Stomach (tissue), 9 donors: ENCODE measurements around the gene ARL10. TPM values are rescaled to one million over a fixed set of nuclear protein-coding genes. Genes with fewer than 3 reads are reported as not detected.

Experiments used
- DNase-seq, 2 donors: peaks; one replicate each; pipeline versions ENCODE4 v3.0.0 to v3.0.0-alpha.2; 2013 to 2019
- H3K27ac ChIP-seq, 5 donors: fragments of 200-600 bp in 4 of 5; sonication (generic) in 4 of 5; one replicate each; pipeline ENCODE4 v1.5.1; 2013 to 2019; ENCODE audit warnings: mild to moderate bottlenecking in 1 of 5, moderate library complexity in 1 of 5
- H3K27me3 ChIP-seq, 3 donors: fragments of 200-600 bp; sonication (generic); one replicate each; pipeline ENCODE4 v1.5.1; 2017 to 2019; ENCODE audit warnings: mixed run types in 1 of 3
- H3K36me3 ChIP-seq, 4 donors: fragments of 200-600 bp; sonication (generic); 1 replicate in 3 of 4; 2 replicates in 1 of 4; pipeline ENCODE4 v1.5.1; 2016 to 2019
- H3K4me1 ChIP-seq, 4 donors: fragments of 200-600 bp; sonication (generic); one replicate each; pipeline ENCODE4 v1.5.1; 2016 to 2019
- H3K4me3 ChIP-seq, 4 donors: fragments of 200-600 bp; sonication (generic) in 3 of 4; one replicate each; pipeline ENCODE4 v1.5.1; 2016 to 2019; ENCODE audit warnings: mild to moderate bottlenecking in 1 of 4
- H3K9me3 ChIP-seq, 4 donors: fragments of 200-600 bp; sonication (generic); one replicate each; pipeline ENCODE4 v1.5.1; 2016 to 2019
- EP300 ChIP-seq: sonication (generic); formaldehyde crosslinking; IDR thresholded peaks from one replicate; pipeline ENCODE4 v1.6.1; 2017; ENCODE audit warnings: antibody characterized with exemption
- POLR2A ChIP-seq, 4 donors: fragments of 450-650 bp; IDR thresholded peaks; one replicate each; pipeline ENCODE4 v1.6.1; 2016; ENCODE audit warnings: antibody characterized with exemption in 4 of 4, control low read depth in 2 of 4, mild to moderate bottlenecking in 1 of 4, moderate library complexity in 1 of 4
- POLR2AphosphoS5 ChIP-seq, 3 donors: sonication (generic); formaldehyde crosslinking; IDR thresholded peaks; one replicate each; pipeline ENCODE4 v1.6.1; 2016; ENCODE audit warnings: antibody characterized with exemption in 3 of 3
- WGBS, 5 donors: extraction: QIAGEN DNeasy Blood & Tissue Kit in 3 of 5; methylation state at CpG; one replicate each; pipeline versions ENCODE4 v1.1.5 to v1.1.7; 2013 to 2018; 5-methylcytosine and 5-hydroxymethylcytosine counted together
- intact Hi-C: fragments of 100-400 bp; cut with DNase I; formaldehyde crosslinking; loops from one replicate; pipeline ENCODE4 v1.15.1; 2023; ENCODE audit warnings: low total_unique reads
- polyA plus RNA-seq, 3 donors: library from polyadenylated mRNA; stranded (reverse); fragments of 200-250 nt; gene quantifications; one replicate each; pipeline ENCODE4 v1.2.3, GENCODE V29; 2013
- total RNA-seq, 5 donors: library from RNA; depleted of rRNA; stranded (reverse); fragments of >200 nt; gene quantifications; one replicate each; pipeline versions ENCODE4 v1.1.0 to v1.2.3, GENCODE V29; 2014 to 2016
- TF ChIP-seq, protein P1 (sequence below), 7 experiments: fragments of 450-650 bp in 4 of 7; fragments of 200-600 bp in 3 of 7; sonication (generic) in 3 of 7; IDR thresholded peaks; one replicate each; pipeline ENCODE4 v1.5.1; 2016 to 2019; ENCODE audit warnings: antibody characterized with exemption in 7 of 7, control low read depth in 2 of 7, mild to moderate bottlenecking in 1 of 7
- donor health status: healthy with polysubstance abuse.
- donor health status: Bipolar disorder and iron deficiency.
- donor health status: healthy.

The ARL10 gene
- total and polyA plus RNA-seq, 8 donors = 0.31 to 9.9 (median 3.0) TPM

DNA sequence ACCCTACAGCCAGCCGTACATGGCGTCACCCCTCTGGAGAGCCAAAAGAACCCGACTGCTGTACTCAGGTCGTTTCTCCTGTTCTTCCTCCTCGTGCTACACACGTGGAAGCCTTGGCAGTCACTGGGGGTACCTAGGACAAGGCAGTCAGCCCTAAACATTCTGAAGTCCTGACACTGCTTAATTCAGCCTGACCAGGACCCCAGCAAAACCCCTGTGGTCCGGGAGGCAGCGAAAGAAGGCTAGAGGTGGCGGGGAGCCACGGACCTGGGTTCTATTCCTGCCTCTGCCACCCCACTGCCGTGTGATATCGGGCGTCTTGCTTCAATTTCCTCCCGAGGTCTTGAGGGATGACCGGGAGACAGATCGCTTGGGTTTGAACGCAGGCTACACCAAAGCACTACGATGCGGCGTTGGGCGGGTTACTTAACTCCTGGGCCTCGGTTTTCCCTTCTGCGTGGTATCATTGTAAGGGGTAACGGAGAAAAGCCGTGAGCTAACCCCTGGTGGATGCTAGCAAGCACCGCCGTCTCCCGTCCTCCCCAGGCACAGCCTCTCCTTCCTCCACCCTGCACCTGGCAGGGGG is 429 bp upstream of the ARL10 start:
- H3K36me3 ChIP-seq = peaks cover 0 to 25% (median 17%) of the 10 kb centered on the region in 4 donors
- H3K27ac ChIP-seq = peak overlapping the region; percentile 48 to 83 (median 58)
- intact Hi-C loops = no loop called here
- no peak for DNase-seq
- peaks cover 14 to 40% (median 36%) of the 10 kb centered on the region in 4 donors for H3K4me1 ChIP-seq
- no peak for TF ChIP-seq POLR2A (IDR thresholded peaks at IDR 0.05)
- TF ChIP-seq, protein P1, sequence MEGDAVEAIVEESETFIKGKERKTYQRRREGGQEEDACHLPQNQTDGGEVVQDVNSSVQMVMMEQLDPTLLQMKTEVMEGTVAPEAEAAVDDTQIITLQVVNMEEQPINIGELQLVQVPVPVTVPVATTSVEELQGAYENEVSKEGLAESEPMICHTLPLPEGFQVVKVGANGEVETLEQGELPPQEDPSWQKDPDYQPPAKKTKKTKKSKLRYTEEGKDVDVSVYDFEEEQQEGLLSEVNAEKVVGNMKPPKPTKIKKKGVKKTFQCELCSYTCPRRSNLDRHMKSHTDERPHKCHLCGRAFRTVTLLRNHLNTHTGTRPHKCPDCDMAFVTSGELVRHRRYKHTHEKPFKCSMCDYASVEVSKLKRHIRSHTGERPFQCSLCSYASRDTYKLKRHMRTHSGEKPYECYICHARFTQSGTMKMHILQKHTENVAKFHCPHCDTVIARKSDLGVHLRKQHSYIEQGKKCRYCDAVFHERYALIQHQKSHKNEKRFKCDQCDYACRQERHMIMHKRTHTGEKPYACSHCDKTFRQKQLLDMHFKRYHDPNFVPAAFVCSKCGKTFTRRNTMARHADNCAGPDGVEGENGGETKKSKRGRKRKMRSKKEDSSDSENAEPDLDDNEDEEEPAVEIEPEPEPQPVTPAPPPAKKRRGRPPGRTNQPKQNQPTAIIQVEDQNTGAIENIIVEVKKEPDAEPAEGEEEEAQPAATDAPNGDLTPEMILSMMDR (IDR thresholded peaks at IDR 0.05) = no peak
- TF ChIP-seq POLR2AphosphoS5 (IDR thresholded peaks at IDR 0.05) = no peak
- TF ChIP-seq EP300 = no peak
- 27 to 34% (median 29%) methylated on average over 23 to 28 of the region's 28 CpGs for WGBS, 5 donors
- H3K4me3 ChIP-seq = peak overlapping the region; percentile 70 to 92 (median 82)
- no peaks in the 10 kb centered on the region for H3K9me3 ChIP-seq
- H3K27me3 ChIP-seq = peaks cover 0 to 12% (median 6%) of the 10 kb centered on the region in 3 donors

DNA sequence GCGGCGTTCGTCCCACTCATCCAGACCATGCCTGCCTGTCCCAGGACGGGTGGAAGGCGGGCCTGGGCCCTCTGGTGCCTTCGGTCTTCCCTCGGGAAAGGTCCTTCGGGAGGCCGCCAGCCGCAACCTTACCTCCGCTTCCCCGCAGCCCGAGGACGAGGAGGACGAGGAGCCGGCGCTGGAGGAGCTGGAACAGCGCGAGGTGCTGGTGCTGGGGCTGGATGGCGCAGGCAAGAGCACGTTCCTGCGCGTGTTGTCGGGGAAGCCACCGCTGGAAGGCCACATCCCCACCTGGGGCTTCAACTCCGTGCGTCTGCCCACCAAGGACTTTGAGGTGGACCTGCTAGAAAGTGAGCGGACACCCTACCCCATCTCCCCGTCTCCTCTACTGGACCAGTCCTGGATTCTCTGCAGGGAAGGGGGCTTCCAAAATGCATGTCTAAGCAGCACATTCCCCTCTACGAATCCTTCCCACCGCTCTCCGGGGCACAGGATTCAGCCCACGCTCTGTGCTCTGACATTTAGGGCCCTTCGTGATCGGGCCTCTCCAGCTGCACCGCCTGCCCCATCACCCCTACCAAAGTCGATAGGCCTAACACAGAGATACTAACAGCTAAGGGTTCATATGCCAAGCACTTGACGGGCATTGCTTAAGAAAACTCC is 1.1 kb downstream of the ARL10 start:
- no peaks in the 10 kb centered on the region for H3K9me3 ChIP-seq
- H3K27ac ChIP-seq = peak overlapping the region in 4 of 5 donors; percentile 48 to 83 (median 60)
- TF ChIP-seq POLR2A (IDR thresholded peaks at IDR 0.05) (no peak), EP300 (no peak), POLR2AphosphoS5 (IDR thresholded peaks at IDR 0.05) (no peak)
- TF ChIP-seq, protein P1 (IDR thresholded peaks at IDR 0.05) = no peak
- H3K27me3 ChIP-seq = peaks cover 0 to 12% (median 6%) of the 10 kb centered on the region in 3 donors
- H3K36me3 ChIP-seq = peaks cover 0 to 39% (median 26%) of the 10 kb centered on the region in 4 donors
- intact Hi-C loops = no loop called here
- 49 to 84% (median 63%) methylated on average over 18 to 38 of the region's 38 CpGs for WGBS, 5 donors
- DNase-seq = no peak
- H3K4me1 ChIP-seq = peaks cover 6 to 27% (median 26%) of the 10 kb centered on the region in 4 donors
- peak overlapping the region; percentile 70 to 92 (median 82) for H3K4me3 ChIP-seq

DNA sequence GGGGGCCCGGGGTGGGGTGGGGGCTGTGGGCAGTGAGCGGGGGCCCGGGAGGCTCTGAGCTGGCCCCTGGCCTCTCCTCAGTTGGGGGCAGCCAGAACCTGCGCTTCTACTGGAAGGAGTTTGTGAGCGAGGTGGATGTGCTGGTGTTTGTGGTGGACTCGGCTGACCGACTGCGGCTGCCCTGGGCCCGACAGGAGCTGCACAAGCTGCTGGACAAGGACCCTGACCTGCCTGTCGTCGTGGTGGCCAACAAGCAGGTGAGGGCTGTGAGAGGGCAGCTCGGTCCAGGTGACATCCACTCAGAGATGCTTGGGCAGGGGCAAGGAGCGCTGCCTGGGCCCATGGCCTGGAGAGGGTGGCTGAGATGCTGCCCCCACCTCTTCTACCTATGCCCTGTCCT is 3.4 kb downstream of the ARL10 start:
- no peak for DNase-seq
- Histone ChIP-seq H3K9me3 (no peaks in the 10 kb centered on the region), H3K27ac (no peak overlapping the region), H3K27me3 (peaks cover 0 to 12% (median 6%) of the 10 kb centered on the region in 3 donors), H3K4me3 (no peak overlapping the region), H3K36me3 (peaks cover 0 to 51% (median 33%) of the 10 kb centered on the region in 4 donors), H3K4me1 (peaks cover 6 to 36% (median 24%) of the 10 kb centered on the region in 4 donors)
- intact Hi-C loops = no loop called here
- WGBS, 5 donors = 90 to 97% (median 95%) methylated on average over 10 to 13 of the region's 13 CpGs
- TF ChIP-seq EP300 (no peak), POLR2A (IDR thresholded peaks at IDR 0.05) (no peak), POLR2AphosphoS5 (IDR thresholded peaks at IDR 0.05) (no peak)
- TF ChIP-seq, protein P1 (IDR thresholded peaks at IDR 0.05) = no peak

DNA sequence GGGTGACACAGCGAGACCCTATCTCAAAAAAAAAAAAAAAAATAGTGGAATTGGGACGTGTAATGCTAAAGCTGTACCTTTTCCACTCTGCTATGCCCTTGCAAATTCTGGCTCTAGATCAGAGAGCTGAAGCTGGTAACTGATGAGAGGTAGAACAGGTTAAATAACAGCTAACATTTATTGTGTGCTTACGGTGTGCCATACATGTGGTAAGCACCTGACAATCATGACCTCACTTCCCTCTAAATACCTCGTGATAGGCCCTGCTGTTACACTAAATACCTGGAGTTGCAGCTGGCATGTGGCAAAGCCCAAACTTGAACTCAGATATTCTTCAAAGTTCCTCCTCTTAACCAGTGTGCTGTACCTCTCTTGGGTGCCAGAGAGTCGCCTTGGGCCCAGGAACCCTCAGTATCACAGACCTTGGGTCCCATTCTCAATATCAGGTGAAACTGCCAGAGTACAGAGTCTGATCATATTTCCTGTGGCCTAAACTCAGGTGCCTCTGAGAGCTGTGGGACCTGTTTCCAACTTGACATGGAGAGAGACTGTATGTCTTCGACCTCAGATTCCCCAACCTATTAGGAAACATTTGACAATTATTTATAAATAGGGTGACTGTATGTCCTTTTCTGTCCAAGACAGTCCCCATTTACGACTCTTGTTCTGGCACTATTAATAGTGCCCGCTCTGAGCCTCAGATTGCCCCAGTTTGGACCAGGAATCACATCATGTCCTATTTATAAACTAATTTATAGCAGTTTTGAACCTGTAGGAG is 4.8 kb downstream of the ARL10 start:
- no peak overlapping the region for H3K27ac ChIP-seq
- DNase-seq = no peak

More for the DNA sequence above, 4.8 kb downstream of the ARL10 start:
- H3K4me1 ChIP-seq = peaks cover 6 to 30% (median 17%) of the 10 kb centered on the region in 4 donors
- no peaks in the 10 kb centered on the region for H3K9me3 ChIP-seq
- TF ChIP-seq EP300 (no peak), POLR2AphosphoS5 (IDR thresholded peaks at IDR 0.05) (no peak), POLR2A (IDR thresholded peaks at IDR 0.05) (no peak)
- TF ChIP-seq, protein P1 (IDR thresholded peaks at IDR 0.05) = no peak
- H3K4me3 ChIP-seq = no peak overlapping the region
- WGBS, 5 donors = 73 to 84% (median 79%) methylated on average over 8 of the region's 8 CpGs
- peaks cover 0 to 12% (median 6%) of the 10 kb centered on the region in 3 donors for H3K27me3 ChIP-seq
- intact Hi-C loops = no loop called here
- H3K36me3 ChIP-seq = peaks cover 0 to 51% (median 33%) of the 10 kb centered on the region in 4 donors
